ENCODE results near the gene NTN3. TPM values are rescaled to one million over a fixed set of nuclear protein-coding genes. Genes with fewer than 3 reads are reported as not detected.
"Not testable (repeated sequence)": the region's sequence is repeated elsewhere in the genome, so short reads cannot be mapped to it uniquely, and the experiment has no call there.

NTN3 gene
- total RNA-seq, 1 donor from 2014 or later = 0.35 TPM

- no peak for DNase-seq (ENCODE audit: extremely low read depth, low read depth, low spot score)
Observed at GRCh38 chr16:2476741-2477140, 5.6 kb downstream of the NTN3 start.

- DNase-seq (ENCODE audit: extremely low read depth, low read depth, low spot score) = no peak
Observed at GRCh38 chr16:2477327-2477726, 6.2 kb downstream of the NTN3 start.

- no peak for DNase-seq (ENCODE audit: extremely low read depth, low read depth, low spot score)
Observed at GRCh38 chr16:2478279-2478678, 7.2 kb downstream of the NTN3 start.

- DNase-seq (ENCODE audit: extremely low read depth, low read depth, low spot score) = not testable (repeated sequence)
Observed at GRCh38 chr16:2479996-2480395, 8.9 kb downstream of the NTN3 start.

GRCh38 chr16:2480948-2481347 is 9.9 kb downstream of the NTN3 start:
- no peak for DNase-seq (ENCODE audit: extremely low read depth, low read depth, low spot score)

GRCh38 chr16:2481676-2482075 is 10.6 kb downstream of the NTN3 start:
- no peak for DNase-seq (ENCODE audit: extremely low read depth, low read depth, low spot score)

GRCh38 chr16:2482249-2482648 is 11.2 kb downstream of the NTN3 start:
- DNase-seq (ENCODE audit: extremely low read depth, low read depth, low spot score) = no peak

- DNase-seq (ENCODE audit: extremely low read depth, low read depth, low spot score) = no peak
Observed at GRCh38 chr16:2482708-2483534, 11.8 kb downstream of the NTN3 start.

GRCh38 chr16:2483939-2484897 is 13.1 kb downstream of the NTN3 start:
- no peak for DNase-seq (ENCODE audit: extremely low read depth, low read depth, low spot score)

- no peak for DNase-seq (ENCODE audit: extremely low read depth, low read depth, low spot score)
Observed at GRCh38 chr16:2484898-2485508, 13.9 kb downstream of the NTN3 start.

- no peak for DNase-seq (ENCODE audit: extremely low read depth, low read depth, low spot score)
Observed at GRCh38 chr16:2485811-2486507, 14.9 kb downstream of the NTN3 start.

- DNase-seq (ENCODE audit: extremely low read depth, low read depth, low spot score) = no peak
Observed at GRCh38 chr16:2486645-2487516, 15.8 kb downstream of the NTN3 start.

GRCh38 chr16:2487517-2487842 is 16.4 kb downstream of the NTN3 start:
- DNase-seq (ENCODE audit: extremely low read depth, low read depth, low spot score) = no peak

- no peak for DNase-seq (ENCODE audit: extremely low read depth, low read depth, low spot score)
Observed at GRCh38 chr16:2487903-2488531, 16.9 kb downstream of the NTN3 start.

GRCh38 chr16:2489581-2489980 is 18.5 kb downstream of the NTN3 start:
- no peak for DNase-seq (ENCODE audit: extremely low read depth, low read depth, low spot score)

- DNase-seq (ENCODE audit: extremely low read depth, low read depth, low spot score) = no peak
Observed at GRCh38 chr16:2490190-2491105, 19.4 kb downstream of the NTN3 start.

- DNase-seq (ENCODE audit: extremely low read depth, low read depth, low spot score) = no peak
Observed at GRCh38 chr16:2492292-2492691, 21.2 kb downstream of the NTN3 start.

- no peak for DNase-seq (ENCODE audit: extremely low read depth, low read depth, low spot score)
Observed at GRCh38 chr16:2493605-2494004, 22.5 kb downstream of the NTN3 start.

All from glomerular endothelial cell (primary cell).